ENCODE measurements around the gene ECM2. TPM values are rescaled to one million over a fixed set of nuclear protein-coding genes. Genes with fewer than 3 reads are reported as not detected.

ECM2 gene
- total and polyA plus RNA-seq, 2 of the 8 experiments (the other 6 are each of a cell fraction or from before 2014, with no cell fraction given) = not detected

- TF ChIP-seq CHD7 (IDR thresholded peaks at IDR 0.05; ENCODE audit: insufficient replicate concordance, low read length) (no peak), SAP30 (IDR thresholded peaks at IDR 0.05; ENCODE audit: insufficient read depth, insufficient replicate concordance, low read length) (no peak), RFX5 (IDR thresholded peaks at IDR 0.05; ENCODE audit: borderline replicate concordance, low read depth, low read length) (no peak), BRCA1 (IDR thresholded peaks at IDR 0.05; ENCODE audit: low read depth, low read length) (no peak), SP2 (IDR thresholded peaks at IDR 0.05; ENCODE audit: low read length) (no peak), PHF8 (conservative IDR thresholded peaks at IDR 0.05; ENCODE audit: low read depth, low read length) (no peak), POLR2AphosphoS5 (IDR thresholded peaks at IDR 0.05; ENCODE audit: low read depth, low read length) (no peak), BCL11A (IDR thresholded peaks at IDR 0.05; ENCODE audit: low read depth in 2 of 2, low read length in 2 of 2) (no peak), EGR1 (IDR thresholded peaks at IDR 0.05; ENCODE audit: borderline replicate concordance, low read depth, low read length) (no peak), YY1 (IDR thresholded peaks at IDR 0.05; ENCODE audit: low read depth, low read length) (no peak), ATF3 (IDR thresholded peaks at IDR 0.05; ENCODE audit: insufficient read depth, low read depth, low read length) (no peak), EZH2 (IDR thresholded peaks at IDR 0.05; ENCODE audit: low read depth, low read length, severe bottlenecking) (no peak)
Observed at GRCh38 chr9:92504881-92505280, 30.9 kb downstream of the ECM2 start (continued).
